Endometrial microvascular endothelial cells (primary cell): ENCODE measurements around the gene PLEKHN1. TPM values are rescaled to one million over a fixed set of nuclear protein-coding genes. Genes with fewer than 3 reads are reported as not detected.
"Not testable (repeated sequence)": the region's sequence is repeated elsewhere in the genome, so short reads cannot be mapped to it uniquely, and the experiment has no call there.

Experiments used
- in situ Hi-C: cut with HindIII; loops from 2 replicates; pipeline ENCODE4 v1.10.0; 2017; ENCODE audit warnings: low sequenced_read_pairs, low pct_unique_long_range_greater_than_20kb; ENCODE audit errors: inconsistent ontology term
- total RNA-seq: library from RNA; depleted of rRNA; stranded (reverse); fragments of >200 nt; gene quantifications from one replicate; pipeline ENCODE4 v1.2.3, GENCODE V29; 2015; ENCODE audit errors: inconsistent ontology term

The PLEKHN1 gene
- total RNA-seq, 1 donor from 2014 or later = 0.56 TPM

DNA sequence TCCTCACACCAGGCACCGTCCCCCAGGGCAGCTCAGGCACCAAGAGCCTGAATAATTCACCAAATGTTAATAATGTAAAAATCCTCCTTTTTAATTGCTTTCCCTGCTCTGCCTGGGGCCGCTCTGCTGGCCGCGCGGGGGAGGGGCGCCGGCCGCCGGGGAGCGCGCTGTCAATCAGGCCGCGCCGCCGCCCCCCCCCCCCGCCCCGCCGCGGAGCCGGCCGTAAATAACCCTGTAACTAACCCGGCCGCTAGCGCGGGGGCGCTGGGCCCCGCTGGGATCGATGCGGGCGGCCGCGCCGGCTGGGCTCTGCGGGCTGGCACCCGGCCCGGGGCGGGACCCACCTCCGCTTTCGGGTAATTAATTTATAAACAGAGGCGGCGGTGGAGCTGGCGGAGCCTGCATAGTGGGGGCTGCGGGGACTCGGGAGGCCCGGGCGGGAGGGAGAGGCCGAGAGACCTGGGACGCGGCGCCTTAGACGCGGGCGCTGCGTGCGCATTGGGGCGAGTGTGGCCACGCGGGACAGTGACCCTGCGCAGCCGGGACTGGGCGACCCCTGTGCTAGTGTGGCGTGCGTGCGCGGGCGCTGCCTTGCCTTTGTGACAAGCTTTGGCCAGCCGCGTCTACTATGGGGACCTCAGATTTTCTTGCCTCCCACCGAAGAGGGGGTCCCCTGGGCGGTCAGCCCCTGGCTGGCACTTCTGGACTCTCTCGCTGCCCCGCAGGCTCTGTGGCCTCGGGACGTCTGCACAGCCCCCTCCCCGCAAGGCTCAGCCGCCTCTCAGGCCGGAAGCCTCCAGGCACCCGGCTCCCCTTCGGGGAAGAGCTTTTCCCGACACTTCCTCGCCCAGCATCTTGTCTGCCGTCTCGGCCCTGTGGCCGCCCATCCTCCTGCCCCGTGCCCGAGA is 25.9 kb upstream of the PLEKHN1 start:
- in situ Hi-C loops = no loop called here

DNA sequence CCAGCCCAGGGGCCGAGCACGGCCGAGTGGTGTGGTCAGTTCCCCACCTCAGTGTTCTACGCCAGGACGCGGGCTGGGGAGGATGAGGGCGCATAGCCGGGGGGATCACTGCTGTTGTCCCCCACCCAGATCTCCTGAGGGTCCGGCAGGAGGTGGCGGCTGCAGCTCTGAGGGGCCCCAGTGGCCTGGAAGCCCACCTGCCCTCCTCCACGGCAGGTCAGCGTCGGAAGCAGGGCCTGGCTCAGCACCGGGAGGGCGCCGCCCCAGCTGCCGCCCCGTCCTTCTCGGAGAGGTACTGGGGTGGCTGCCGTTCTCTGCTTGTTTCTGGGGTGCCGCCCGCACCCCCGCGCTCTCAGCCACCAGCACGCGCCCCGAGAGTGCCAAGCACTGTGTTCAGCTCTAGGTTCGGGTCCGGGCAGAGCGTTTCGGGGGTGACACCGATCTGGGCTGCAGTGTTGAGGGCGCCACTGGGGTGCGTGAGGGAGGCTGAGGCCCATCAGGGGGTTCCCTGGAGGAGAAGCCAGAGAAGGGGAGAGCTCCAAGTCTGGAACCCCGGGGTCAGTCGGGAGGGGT is 25.2 kb upstream of the PLEKHN1 start:
- in situ Hi-C loops = no loop called here

DNA sequence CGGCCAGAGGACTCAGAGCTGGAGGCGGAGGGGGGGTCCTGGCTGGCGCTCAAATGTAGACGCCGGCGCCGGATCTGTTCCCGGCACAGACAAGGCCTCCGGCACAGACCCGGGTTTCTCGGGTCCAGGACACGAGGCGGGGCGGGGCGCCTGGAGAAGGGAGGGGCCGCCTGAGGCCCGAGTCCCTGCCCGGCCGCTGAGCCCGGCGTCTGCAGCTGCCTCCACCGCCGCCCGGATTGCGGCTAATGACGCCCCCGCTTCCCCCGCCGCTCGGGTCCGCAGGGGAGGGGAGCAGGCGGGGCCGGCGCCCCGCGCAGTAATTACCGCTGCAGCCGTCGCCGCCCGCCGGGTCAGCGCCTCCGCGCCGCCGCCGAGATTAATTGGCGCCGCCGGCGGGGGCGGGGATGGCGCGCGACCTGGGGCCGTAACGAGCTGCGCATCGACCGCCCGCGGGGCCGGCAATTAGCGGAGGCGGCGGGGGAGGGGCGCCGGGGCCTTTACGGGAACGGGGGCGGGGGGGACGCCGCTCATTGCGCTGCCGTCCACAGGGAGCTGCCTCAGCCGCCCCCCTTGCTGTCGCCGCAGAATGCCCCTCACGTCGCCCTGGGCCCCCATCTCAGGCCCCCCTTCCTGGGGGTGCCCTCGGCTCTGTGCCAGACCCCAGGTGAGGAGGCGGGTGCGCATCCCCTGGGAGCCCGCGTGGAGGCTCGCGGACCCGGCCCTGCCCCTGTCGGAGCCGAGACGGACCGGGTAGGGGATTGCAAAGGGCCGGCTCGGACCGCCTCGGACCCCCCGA is 24.5 kb upstream of the PLEKHN1 start:
- in situ Hi-C loops = no loop called here

DNA sequence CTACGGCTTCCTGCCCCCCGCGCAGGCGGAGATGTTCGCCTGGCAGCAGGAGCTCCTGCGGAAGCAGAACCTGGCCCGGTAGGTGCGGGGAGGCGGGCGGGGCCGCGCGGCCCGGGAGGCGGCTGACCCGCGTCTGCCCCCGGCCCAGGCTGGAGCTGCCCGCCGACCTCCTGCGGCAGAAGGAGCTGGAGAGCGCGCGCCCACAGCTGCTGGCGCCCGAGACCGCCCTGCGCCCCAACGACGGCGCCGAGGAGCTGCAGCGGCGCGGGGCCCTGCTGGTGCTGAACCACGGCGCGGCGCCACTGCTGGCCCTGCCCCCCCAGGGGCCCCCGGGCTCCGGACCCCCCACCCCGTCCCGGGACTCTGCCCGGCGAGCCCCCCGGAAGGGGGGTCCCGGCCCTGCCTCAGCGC is 23.9 kb upstream of the PLEKHN1 start:
- in situ Hi-C loops = no loop called here

DNA sequence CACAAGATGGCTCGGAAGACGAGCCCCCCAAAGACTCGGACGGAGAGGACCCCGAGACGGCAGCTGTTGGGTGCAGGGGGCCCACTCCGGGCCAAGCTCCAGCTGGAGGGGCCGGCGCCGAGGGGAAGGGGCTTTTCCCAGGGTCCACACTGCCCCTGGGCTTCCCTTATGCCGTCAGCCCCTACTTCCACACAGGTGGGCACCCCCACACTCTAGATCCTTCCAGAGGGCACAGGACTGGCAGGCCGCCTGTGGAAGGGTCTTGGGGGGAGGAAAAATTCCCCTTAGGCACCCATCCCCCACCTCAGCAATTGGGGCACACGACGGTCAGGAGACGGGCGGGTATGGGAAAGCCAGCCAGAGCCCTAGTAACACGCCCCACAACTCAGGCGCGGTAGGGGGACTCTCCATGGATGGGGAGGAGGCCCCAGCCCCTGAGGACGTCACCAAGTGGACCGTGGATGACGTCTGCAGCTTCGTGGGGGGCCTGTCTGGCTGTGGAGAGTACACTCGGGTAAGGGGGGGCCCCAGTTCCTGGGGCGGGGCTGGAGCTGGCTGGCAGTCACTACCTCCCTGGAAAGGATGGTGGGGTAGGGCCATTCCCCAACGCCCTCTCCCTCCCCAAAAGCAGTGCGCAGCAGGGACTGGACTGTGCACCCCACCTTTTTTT is 23.3 kb upstream of the PLEKHN1 start:
- in situ Hi-C loops = no loop called here

DNA sequence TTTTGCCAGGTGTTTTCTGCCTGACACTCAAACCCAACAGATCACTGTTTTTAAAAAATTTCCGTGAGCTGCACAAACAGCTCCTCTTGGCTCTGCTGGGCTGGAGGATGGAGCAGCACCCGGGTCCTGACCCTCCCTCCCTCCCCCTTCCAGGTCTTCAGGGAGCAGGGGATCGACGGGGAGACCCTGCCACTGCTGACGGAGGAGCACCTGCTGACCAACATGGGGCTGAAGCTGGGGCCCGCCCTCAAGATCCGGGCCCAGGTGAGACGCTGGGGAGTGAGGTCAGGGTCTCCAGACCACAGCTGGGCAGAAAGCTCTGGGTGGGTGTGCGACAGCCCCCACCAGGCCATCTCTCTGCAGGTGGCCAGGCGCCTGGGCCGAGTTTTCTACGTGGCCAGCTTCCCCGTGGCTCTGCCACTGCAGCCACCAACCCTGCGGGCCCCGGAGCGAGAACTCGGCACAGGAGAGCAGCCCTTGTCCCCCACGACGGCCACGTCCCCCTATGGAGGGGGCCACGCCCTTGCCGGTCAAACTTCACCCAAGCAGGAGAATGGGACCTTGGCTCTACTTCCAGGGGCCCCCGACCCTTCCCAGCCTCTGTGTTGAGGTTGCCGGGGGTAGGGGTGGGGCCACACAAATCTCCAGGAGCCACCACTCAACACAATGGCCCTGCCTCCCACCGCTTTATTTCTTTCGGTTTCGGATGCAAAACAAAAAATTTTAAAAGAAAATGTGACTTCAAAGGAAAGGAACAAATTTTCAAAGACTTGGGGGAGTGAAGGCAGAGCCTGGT is 22.5 kb upstream of the PLEKHN1 start:
- in situ Hi-C loops = no loop called here

DNA sequence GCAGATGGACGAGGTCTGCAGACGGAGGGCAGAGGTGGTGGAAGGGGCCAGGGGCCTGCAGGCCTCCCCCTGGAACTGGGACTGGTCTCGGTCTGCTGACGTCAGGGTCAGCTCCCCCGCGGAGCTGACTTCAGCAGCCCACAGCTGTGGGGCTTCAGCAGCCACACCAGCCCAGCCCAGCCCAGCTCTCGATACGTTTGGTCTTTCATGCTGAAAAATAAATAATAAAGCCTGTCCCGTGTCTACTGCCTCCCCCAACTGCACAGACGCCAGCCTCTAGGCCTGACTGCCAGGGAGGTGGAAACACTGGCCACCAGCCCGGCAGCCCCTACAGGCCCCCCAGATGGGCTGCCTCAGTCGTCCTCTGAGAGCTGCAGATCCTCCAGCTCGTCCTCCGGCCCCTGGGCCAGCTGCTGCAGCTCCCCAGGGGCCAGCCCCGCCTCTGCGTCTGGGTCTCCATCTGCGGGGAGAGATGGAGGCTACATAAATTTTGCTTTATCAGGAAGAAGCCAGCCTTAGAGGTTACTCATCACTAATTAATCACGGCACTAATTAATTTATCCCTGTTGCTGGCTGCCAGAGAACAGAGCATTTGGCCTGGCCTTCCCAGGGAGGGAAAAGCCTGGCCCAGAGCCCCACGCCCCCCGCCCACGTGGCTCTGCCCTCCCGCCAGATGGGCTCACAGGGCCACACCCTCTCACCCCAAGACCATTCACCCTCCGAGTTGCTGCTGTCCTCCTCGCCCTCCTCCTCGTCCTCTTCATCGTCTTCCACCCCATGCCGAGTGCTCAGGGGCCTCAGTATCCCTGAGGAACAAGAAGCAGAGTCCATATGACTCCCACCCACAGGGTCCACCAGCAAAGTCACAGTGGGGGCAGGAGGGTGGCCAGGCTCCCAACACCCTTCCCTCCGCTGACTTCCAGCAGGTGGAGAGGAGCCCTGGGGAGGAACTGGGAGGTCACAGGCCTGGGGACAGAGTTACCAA is 21.6 kb upstream of the PLEKHN1 start:
- in situ Hi-C loops = no loop called here

DNA sequence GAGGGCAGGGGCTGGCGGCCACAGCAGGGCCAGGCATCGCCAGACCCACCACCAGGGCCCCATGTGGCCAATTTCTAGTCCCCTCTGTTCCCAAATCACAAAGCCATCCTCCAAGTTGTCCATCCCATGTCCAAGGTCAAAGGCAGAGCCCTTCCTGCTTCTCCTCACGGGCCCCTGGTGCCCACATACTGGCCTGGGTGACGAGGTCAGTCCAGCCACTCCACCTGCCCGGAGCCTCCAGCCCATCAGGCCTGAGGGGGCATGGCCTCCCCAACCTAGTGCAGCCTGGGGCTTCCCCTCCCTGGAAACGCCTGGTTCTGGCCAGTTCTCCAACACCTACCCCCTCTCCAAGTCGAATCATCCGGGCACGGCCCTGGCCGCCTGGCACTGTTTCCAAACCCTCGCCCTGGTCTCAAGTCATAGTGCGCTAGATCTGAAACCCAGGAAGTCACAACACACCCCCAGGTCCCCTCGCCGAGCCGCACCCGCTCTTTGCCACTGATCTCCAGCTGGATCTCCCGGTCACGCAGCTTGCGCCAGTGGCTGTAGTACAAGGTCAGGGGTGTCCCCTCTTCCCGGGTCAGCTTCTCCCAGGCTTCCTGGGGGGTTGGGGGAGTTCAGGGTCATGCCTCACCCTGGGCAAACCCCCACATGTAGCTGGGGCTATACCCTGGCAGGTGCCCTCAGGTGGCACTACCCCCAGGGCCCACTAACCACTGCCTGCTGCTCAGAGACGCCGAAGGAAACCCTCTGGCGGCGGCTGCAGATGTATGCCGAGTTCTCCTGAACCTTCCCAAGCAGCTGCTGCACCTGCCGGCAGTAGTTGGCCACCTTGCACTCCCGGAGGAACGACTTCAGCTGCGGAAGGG is 20.4 kb upstream of the PLEKHN1 start:
- in situ Hi-C loops = no loop called here

DNA sequence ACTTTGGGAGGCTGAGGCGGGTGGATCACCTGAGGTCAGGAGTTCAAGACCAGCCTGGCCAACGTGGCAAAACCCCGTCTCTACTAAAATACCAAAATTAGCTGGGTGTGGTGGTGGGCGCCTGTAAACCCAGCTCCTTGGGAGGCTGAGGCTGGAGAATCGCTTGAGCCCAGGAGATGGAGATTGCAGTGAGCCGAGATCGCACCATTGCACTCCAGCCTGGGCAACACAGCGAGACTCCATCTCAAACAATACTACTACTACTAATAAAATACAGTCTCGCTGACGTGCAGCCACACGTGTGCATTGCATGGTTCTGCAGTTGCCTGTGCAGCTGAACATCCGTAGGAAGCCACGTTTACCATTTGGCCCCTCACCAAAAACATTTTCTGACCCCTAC is 19.5 kb upstream of the PLEKHN1 start:
- in situ Hi-C loops = not testable (repeated sequence)

DNA sequence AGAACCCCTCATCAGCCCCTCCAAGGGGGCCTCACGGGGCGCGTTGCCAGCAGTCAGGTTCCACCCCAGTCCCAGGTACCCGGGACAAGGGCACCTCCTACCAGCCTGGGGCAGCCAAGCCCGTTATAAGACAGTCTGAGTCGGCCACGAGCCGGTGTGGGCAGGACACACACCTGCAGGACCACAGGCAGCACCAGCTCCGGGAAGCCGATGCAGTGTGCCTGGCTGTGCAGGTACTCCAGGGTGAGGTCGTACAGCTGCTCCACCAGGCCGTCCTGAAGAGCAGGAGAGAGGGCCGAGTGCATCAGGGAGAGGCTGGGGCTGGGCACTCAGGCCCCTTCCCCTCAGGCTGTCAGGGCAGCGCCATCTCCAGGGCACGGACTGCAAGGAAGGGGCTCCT is 18.3 kb upstream of the PLEKHN1 start:
- in situ Hi-C loops = no loop called here

DNA sequence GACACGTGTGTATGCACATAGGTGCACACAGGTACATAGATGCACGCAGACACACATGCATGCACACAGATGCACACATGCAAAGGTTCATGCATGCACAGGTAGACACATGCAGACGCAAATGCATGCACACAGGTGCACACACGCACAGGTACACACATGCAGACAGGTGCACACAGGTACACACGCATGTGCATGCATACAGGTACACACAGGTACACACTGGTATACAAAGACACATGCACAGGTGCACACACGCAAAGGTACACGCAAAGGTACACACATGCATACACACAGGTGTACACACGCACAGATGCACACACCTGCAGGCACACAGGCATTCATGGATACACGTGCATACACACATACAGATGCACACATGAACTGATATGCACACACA is 16.0 kb upstream of the PLEKHN1 start:
- in situ Hi-C loops = no loop called here

DNA sequence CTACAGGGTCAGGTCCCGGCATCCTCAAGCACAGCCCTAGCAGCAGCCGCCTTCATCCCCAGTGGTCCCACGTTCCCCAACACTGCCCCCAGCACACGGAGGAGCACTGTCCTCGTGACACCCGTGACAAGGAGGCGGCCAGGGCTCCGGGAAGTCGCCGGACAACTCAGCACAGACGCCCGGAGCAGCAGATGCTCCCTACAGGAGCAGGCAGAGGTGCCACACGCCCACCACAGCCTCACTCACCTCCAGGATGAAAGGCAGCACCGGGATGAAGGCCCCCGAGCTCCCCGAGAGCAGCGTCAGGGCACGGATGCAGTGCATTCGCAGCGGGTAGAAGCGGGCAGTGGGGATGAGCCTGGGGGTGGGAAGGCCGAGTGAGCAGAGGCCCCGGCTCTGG is 15.4 kb upstream of the PLEKHN1 start:
- in situ Hi-C loops = no loop called here

DNA sequence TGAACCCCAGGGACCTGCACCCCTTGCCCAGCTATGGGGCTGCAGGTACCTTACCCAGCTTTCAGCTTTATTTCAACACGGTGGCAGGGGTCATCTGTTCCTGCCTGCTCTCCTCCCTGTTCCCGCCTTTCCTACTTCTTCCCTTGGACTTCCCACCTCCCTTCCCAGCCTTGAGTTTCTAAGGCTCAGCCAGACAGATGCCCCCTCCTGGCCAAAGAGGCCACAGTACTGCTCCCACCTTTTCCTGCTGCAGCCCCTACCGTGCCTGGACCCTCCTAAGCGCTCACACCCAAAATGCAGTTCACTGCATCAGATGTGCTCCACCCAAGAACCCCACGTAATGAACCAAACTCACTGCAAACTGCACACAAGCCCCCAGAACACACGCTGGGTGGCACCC is 14.9 kb upstream of the PLEKHN1 start:
- in situ Hi-C loops = no loop called here

DNA sequence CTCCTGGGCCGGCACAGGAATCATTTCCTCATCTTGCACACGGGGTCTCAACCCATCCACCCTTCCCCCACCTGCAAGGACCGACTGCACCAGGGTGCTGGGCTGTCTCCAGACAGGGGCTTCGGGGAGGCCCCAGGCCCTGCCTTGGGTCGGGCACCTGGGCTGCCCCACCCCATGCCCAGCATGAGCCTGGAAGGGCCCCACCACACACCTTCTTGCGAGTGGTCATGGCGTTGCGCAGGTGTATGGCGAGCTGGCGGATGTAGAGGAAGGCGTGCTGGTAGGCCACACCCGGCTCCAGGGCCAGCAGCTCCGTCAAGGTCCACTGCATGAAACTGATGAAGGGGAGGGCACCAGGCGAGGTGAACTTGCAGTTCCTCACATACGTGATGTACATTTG is 14.1 kb upstream of the PLEKHN1 start:
- in situ Hi-C loops = no loop called here

DNA sequence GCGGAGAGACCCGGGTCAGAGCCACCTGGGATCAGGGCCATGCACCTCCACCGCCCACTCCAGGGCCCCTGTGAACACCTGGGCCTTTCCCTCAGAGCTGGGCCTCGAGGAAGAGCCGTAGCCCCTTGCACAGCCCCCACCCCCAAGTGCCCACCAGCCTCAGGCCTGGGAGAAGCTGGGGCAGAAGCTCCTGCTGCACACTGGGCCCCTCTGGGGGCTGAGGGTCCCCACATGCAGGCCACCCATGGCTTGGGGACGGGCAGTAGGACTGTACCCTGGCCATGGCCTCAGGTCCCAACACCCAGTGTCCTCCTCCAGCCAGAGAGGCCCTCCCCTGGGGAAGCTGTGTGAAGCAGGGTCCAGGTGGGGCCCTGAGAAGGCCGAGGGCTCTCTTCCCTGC is 13.7 kb upstream of the PLEKHN1 start:
- in situ Hi-C loops = no loop called here

DNA sequence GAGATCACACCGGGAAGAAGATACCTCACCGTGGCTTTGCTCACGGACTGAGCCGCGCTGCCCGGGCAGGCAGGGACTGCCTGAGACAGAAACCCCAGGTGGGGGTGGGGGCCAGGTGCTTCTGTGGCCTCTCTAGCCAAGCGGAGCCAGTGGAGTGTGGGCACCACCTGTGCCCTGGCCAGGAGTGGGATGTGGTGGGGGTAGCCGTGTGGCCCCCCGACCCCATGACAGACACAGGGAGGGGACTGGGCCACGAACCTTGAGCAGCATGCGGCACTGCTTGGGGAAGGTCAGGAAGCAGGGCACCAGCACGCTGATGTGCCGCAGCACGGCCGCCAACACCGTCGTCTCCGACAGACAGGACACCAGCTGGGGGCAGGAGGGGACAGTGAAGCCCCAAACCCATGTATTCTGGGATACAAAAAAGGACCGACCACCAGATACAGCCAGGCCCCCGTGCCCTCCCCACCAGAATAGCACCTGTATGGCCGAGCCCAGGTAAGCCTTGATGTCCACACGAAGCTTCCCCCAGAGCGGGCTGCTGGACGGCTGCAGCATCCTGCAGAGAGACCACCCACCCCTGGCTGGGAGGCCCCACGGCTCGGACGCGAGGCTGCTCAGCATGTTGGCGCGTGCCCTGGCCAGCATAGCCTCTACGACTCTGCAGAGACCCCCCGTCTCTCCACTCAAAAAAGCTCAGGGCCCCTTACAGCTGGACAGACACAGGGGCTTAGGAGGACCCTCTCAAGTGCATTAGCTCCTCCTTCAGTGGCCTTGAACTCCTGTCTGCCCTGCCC is 12.6 kb upstream of the PLEKHN1 start:
- in situ Hi-C loops = no loop called here
